Measurements from ENCODE around the gene EARS2.

DNA sequence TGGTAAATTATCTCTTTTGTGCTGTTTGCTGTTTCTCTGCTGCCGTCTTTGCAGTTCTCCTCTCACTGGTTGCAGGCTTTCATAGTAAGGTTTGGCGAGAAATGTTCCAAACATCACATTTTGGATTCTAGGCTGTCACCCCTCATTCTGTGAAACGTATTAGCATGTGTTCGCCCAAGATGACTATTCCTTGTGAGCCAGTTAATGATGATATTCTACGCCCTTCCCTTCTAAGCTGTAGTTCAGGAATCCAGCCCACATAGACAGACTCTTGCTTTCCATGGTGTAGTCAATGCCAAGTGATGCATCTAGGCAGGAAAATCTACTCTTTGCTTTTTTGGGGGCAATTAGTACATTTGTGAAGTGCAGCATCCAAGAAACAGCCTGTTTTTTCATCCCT lies 14.7 kb upstream of the EARS2 start:
- TF ChIP-seq CTCF (IDR thresholded peaks at IDR 0.05) (no peak), POLR2A (IDR thresholded peaks at IDR 0.05) (no peak)

Data from lower leg skin (tissue), 3 donors.